AG10803 (cell line): Measurements from ENCODE around the gene RAD51B.

Experiments used
- DNase-seq: peaks from one replicate; pipeline ENCODE4 v3.0.0; 2010; ENCODE audit warnings: low read depth
- H3K4me3 ChIP-seq: 2 replicates; pipeline ENCODE4 v1.5.1; 2011; ENCODE audit warnings: mild to moderate bottlenecking, low read length, control low read depth
- CTCF ChIP-seq: conservative IDR thresholded peaks from 2 replicates; pipeline ENCODE4 v1.5.1; 2011; ENCODE audit warnings: mild to moderate bottlenecking, low read length, control low read depth, inconsistent platforms

RAD51B gene

GRCh38 chr14:67852926-67853604 is 33.5 kb downstream of the RAD51B start:
- H3K4me3 ChIP-seq = no peak overlapping the region
- no peak for TF ChIP-seq CTCF
- DNase-seq = peak; percentile 11

GRCh38 chr14:67853715-67854114 is 34.1 kb downstream of the RAD51B start:
- TF ChIP-seq CTCF = no peak
- no peak for DNase-seq
- H3K4me3 ChIP-seq = no peak overlapping the region

- peak; percentile 76 for DNase-seq
- H3K4me3 ChIP-seq = no peak overlapping the region
- no peak for TF ChIP-seq CTCF
Measured at GRCh38 chr14:67856827-67857226, 37.2 kb downstream of the RAD51B start.

GRCh38 chr14:67857778-67858350 is 38.3 kb downstream of the RAD51B start:
- TF ChIP-seq CTCF = no peak

GRCh38 chr14:67859169-67859749 is 39.7 kb downstream of the RAD51B start:
- DNase-seq = no peak
- H3K4me3 ChIP-seq = no peak overlapping the region
- no peak for TF ChIP-seq CTCF

More at GRCh38 chr14:67857778-67858350, 38.3 kb downstream of the RAD51B start:
- H3K4me3 ChIP-seq = no peak overlapping the region
- DNase-seq = no peak

- DNase-seq = no peak
- H3K4me3 ChIP-seq = no peak overlapping the region
- no peak for TF ChIP-seq CTCF
Measured at GRCh38 chr14:67863223-67863622, 43.6 kb downstream of the RAD51B start.
